ENCODE results near the gene MAP3K7.
A peak's percentile ranks its signal among the peaks of the same experiment; 100 is the strongest.

MAP3K7 gene

DNA sequence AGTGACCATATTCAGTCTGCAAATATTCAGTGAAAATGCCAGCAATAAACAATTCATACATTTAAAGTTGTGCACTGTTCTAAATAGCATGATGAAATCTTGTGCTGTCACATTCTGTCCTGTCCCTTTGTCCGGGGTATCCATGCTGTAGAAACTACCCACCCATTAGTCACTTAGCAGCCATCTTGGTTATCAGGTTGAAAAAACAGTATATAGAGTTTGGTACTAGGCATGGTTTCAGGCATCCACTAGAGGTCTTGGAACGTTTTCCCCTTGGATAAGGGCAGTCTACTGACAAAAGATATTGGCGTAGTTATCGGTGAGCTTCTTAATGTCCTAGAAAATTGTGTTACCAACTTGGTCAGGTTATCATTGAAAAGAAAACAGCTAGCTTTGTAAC lies 12.3 kb upstream of the MAP3K7 start:
- H3K4me3 Mint-ChIP-seq, result no peak overlapping the region
- H3K36me3 Mint-ChIP-seq (ENCODE audit: low read depth), result no peaks in the 10 kb centered on the region
- H3K27me3 Mint-ChIP-seq (ENCODE audit: low read depth, poor library complexity), result peaks cover 30% of the 10 kb centered on the region
- no peak overlapping the region for H3K27ac Mint-ChIP-seq
- TF ChIP-seq, protein P1, sequence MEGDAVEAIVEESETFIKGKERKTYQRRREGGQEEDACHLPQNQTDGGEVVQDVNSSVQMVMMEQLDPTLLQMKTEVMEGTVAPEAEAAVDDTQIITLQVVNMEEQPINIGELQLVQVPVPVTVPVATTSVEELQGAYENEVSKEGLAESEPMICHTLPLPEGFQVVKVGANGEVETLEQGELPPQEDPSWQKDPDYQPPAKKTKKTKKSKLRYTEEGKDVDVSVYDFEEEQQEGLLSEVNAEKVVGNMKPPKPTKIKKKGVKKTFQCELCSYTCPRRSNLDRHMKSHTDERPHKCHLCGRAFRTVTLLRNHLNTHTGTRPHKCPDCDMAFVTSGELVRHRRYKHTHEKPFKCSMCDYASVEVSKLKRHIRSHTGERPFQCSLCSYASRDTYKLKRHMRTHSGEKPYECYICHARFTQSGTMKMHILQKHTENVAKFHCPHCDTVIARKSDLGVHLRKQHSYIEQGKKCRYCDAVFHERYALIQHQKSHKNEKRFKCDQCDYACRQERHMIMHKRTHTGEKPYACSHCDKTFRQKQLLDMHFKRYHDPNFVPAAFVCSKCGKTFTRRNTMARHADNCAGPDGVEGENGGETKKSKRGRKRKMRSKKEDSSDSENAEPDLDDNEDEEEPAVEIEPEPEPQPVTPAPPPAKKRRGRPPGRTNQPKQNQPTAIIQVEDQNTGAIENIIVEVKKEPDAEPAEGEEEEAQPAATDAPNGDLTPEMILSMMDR (IDR thresholded peaks at IDR 0.05), result no peak
- DNase-seq, result no peak
- no peaks in the 10 kb centered on the region for H3K4me1 Mint-ChIP-seq
- H3K9me3 Mint-ChIP-seq, result no peaks in the 10 kb centered on the region

DNA sequence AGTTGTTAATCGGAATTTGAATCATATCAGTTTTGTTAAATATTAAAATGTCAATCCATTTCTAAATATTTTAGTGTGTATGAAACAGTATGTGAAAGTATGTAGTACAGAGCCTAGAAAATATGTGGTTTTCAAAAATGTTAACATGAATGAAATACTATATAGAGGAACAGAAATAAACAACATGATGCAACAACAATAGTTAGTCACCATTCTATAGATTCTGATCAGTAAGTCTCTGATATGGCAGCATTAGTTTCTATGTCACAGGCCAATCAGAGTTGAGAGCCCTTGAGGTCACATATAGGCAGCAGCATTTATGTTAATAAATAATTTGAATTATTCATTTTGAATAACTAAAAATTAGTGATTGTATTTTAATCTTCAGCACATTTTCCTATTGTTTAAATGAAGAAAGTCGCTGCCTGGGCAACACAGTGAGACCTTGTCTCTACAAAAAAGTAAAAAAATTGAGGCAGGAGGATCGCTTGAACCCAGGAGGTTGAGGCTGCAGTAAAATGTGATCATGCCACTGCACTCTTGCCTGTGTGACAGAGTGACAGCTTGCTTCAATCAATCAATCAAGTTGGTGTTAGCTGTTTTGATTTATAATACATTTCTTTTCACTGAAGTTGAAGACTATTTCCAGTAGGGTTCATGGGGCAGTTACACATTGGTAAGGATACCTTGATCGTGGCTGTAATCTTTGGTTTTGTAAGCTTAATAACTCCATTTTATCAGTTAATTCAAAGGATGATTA lies 11.5 kb upstream of the MAP3K7 start:
- Mint-ChIP-seq H3K9me3 (no peaks in the 10 kb centered on the region), H3K36me3 (ENCODE audit: low read depth) (no peaks in the 10 kb centered on the region), H3K27me3 (ENCODE audit: low read depth, poor library complexity) (peaks cover 36% of the 10 kb centered on the region), H3K4me3 (no peak overlapping the region), H3K4me1 (no peaks in the 10 kb centered on the region), H3K27ac (no peak overlapping the region)
- DNase-seq, result no peak
- TF ChIP-seq, protein P1 (IDR thresholded peaks at IDR 0.05), result no peak

DNA sequence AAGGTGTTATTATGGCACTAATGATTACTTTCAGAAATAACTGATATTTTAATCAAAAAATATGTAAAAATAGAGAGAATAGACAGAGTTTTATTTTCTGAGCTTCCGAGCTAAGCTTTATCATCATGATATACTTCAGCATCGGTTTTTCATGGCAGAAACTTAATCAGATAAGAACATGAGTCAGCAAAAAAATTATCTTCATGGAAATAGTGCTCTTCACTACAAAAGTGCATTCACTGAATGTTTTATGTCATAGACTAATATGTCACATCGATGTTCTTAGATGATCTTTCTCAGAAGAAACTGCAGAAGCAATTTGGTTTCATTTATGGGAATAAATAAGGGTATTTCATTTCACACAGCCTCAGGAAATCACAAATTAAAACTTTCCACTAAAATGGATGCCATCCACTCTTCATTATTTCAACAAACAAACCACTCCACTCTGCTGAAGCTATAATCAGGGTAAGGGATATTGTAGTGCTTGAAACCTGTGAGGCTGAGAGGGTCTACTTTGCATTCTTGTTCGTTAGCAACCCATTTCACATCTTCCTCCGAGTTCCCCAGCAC lies 10.2 kb upstream of the MAP3K7 start:
- Mint-ChIP-seq H3K4me3 (no peak overlapping the region), H3K4me1 (no peaks in the 10 kb centered on the region)

DNA sequence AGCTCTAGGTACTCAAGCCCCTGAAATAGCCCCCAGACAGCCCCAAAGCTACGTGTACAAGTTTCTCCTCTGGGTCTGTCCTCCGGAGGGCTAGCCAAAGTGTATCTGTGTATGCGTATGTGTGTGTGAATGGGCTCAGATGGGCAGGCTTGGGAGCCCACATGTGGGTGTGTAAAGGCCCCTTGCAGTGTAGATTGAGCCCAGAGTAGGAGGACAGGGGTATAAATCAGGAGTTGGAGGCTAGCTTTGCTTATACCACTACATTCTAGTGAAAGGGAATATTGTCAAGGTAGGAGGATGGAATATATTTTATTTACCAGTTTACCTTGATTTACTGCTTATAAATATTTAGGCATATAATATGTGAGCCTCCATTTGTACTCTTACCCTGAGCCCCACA lies 9.0 kb upstream of the MAP3K7 start:
- DNase-seq, result no peak
- Mint-ChIP-seq H3K4me1 (no peaks in the 10 kb centered on the region), H3K27ac (no peak overlapping the region), H3K27me3 (ENCODE audit: low read depth, poor library complexity) (peaks cover 43% of the 10 kb centered on the region), H3K9me3 (no peaks in the 10 kb centered on the region), H3K4me3 (no peak overlapping the region), H3K36me3 (ENCODE audit: low read depth) (no peaks in the 10 kb centered on the region)
- TF ChIP-seq, protein P1 (IDR thresholded peaks at IDR 0.05), result no peak

More for the DNA sequence above, 10.2 kb upstream of the MAP3K7 start:
- TF ChIP-seq, protein P1 (IDR thresholded peaks at IDR 0.05), result no peak
- H3K27me3 Mint-ChIP-seq (ENCODE audit: low read depth, poor library complexity), result peaks cover 40% of the 10 kb centered on the region
- DNase-seq, result no peak
- no peak overlapping the region for H3K27ac Mint-ChIP-seq
- H3K36me3 Mint-ChIP-seq (ENCODE audit: low read depth), result no peaks in the 10 kb centered on the region
- H3K9me3 Mint-ChIP-seq, result no peaks in the 10 kb centered on the region

DNA sequence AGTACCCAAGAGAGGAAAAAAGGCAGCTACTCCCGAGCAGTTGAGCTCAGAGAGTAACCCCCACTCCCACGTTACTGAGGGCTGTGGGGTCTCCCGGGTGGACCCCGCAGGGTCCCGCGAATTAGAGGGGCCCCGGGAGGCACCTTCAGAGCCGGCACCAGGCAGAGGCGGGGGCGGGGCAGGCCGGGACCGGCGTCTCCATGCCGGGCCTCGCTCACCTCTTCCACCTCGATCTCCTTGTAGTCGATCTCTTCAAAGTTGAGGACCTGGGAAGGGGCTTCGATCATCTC lies 381 bp downstream of the MAP3K7 start:
- H3K4me3 Mint-ChIP-seq, result peak overlapping the region; percentile 99
- no peaks in the 10 kb centered on the region for H3K9me3 Mint-ChIP-seq
- peaks cover 34% of the 10 kb centered on the region for H3K4me1 Mint-ChIP-seq
- TF ChIP-seq, protein P1 (IDR thresholded peaks at IDR 0.05), result no peak
- H3K27ac Mint-ChIP-seq, result peak overlapping the region; percentile 100
- no peak for DNase-seq
- H3K27me3 Mint-ChIP-seq (ENCODE audit: low read depth, poor library complexity), result peaks cover 24% of the 10 kb centered on the region
- H3K36me3 Mint-ChIP-seq (ENCODE audit: low read depth), result no peaks in the 10 kb centered on the region

Data from nephron progenitor cell (in vitro differentiated cells).